Trophoblast cell (in vitro differentiated cells and primary cell): ENCODE measurements around the gene CERS3.

ENCODE experiments used
- DNase-seq, 2 donors: peaks; one replicate each; pipeline ENCODE4 v3.0.0-alpha.2; 2016
- H2AFZ ChIP-seq: 2 replicates; pipeline ENCODE4 v1.6.1; 2013; ENCODE audit warnings: low read length, moderate library complexity, mild to moderate bottlenecking; ENCODE audit not compliant: insufficient read depth, poor library complexity
- H2AK5ac ChIP-seq: 2 replicates; pipeline ENCODE4 v1.6.1; 2013; ENCODE audit warnings: mild to moderate bottlenecking, low read length
- H2BK120ac ChIP-seq: 2 replicates; pipeline ENCODE4 v1.6.1; 2013; ENCODE audit warnings: low read length, mild to moderate bottlenecking, moderate library complexity; ENCODE audit not compliant: insufficient read depth, poor library complexity
- H2BK12ac ChIP-seq: 2 replicates; pipeline ENCODE4 v1.6.1; 2013; ENCODE audit warnings: mild to moderate bottlenecking, low read length, moderate library complexity
- H2BK5ac ChIP-seq: 2 replicates; pipeline ENCODE4 v1.6.1; 2013; ENCODE audit warnings: low read length, low read depth, moderate library complexity, mild to moderate bottlenecking; ENCODE audit not compliant: poor library complexity
- H3K14ac ChIP-seq: 2 replicates; pipeline ENCODE4 v1.6.1; 2013; ENCODE audit warnings: mild to moderate bottlenecking, low read length
- H3K18ac ChIP-seq: 2 replicates; pipeline ENCODE4 v1.6.1; 2013; ENCODE audit warnings: mild to moderate bottlenecking, low read length
- H3K23ac ChIP-seq: 2 replicates; pipeline ENCODE4 v1.6.1; 2013; ENCODE audit warnings: low read length
- H3K27ac ChIP-seq: 2 replicates; pipeline ENCODE4 v1.5.1; 2013; ENCODE audit warnings: low read depth, mild to moderate bottlenecking, inconsistent platforms, low read length, moderate library complexity
- H3K27me3 ChIP-seq: 2 replicates; pipeline ENCODE4 v1.6.1; 2013; ENCODE audit warnings: inconsistent platforms, mild to moderate bottlenecking, low read length, moderate library complexity; ENCODE audit not compliant: insufficient read depth
- H3K36me3 ChIP-seq, 2 experiments: 1 replicate in 1 of 2; 2 replicates in 1 of 2; pipeline ENCODE4 v1.6.1; 2013; ENCODE audit warnings: low read length in 2 of 2, mild to moderate bottlenecking in 2 of 2, moderate library complexity in 1 of 2; ENCODE audit not compliant: insufficient read depth in 2 of 2, control insufficient read depth in 1 of 2
- H3K4ac ChIP-seq: 2 replicates; pipeline ENCODE4 v1.6.1; 2013; ENCODE audit warnings: low read depth, mild to moderate bottlenecking, low read length, moderate library complexity
- H3K4me1 ChIP-seq, 2 experiments: 1 replicate in 1 of 2; 2 replicates in 1 of 2; pipeline ENCODE4 v1.6.1; 2013; ENCODE audit warnings: low read length in 2 of 2, mild to moderate bottlenecking in 2 of 2, moderate library complexity in 1 of 2; ENCODE audit not compliant: insufficient read depth in 2 of 2, control insufficient read depth in 1 of 2
- H3K4me2 ChIP-seq: 2 replicates; pipeline ENCODE4 v1.6.1; 2013; ENCODE audit warnings: inconsistent platforms, mild to moderate bottlenecking, low read length, moderate library complexity
- H3K4me3 ChIP-seq: 2 replicates; pipeline ENCODE4 v1.5.1; 2013; ENCODE audit warnings: mild to moderate bottlenecking, low read depth, low read length, inconsistent platforms
- H3K79me1 ChIP-seq: one replicate; pipeline ENCODE4 v1.6.1; 2013; ENCODE audit warnings: low read length
- H3K79me2 ChIP-seq: 2 replicates; pipeline ENCODE4 v1.6.1; 2013; ENCODE audit warnings: low read length, mild to moderate bottlenecking; ENCODE audit not compliant: control insufficient read depth, insufficient read depth, poor library complexity
- H3K9ac ChIP-seq: 2 replicates; pipeline ENCODE4 v1.6.1; 2013; ENCODE audit warnings: mild to moderate bottlenecking, low read length
- H3K9me3 ChIP-seq: 2 replicates; pipeline ENCODE4 v1.6.1; 2013; ENCODE audit warnings: low read depth, mild to moderate bottlenecking, control low read depth, inconsistent platforms, low read length; ENCODE audit not compliant: insufficient read depth
- H4K12ac ChIP-seq: 2 replicates; pipeline ENCODE4 v1.6.1; 2013; ENCODE audit warnings: low read depth, mild to moderate bottlenecking, low read length, moderate library complexity
- H4K8ac ChIP-seq: 2 replicates; pipeline ENCODE4 v1.6.1; 2013; ENCODE audit warnings: low read depth, mild to moderate bottlenecking, low read length, moderate library complexity
- H4K91ac ChIP-seq: one replicate; pipeline ENCODE4 v1.6.1; 2013; ENCODE audit warnings: low read depth, mild to moderate bottlenecking, low read length, moderate library complexity
- WGBS: extraction: QIAGEN DNeasy Blood & Tissue Kit; methylation state at CpG from one replicate; pipeline ENCODE4 v1.1.7; 2013; ENCODE audit warnings: missing lambda C conversion rate; ENCODE audit not compliant: insufficient read length, insufficient coverage; ENCODE audit errors: extremely low coverage; 5-methylcytosine and 5-hydroxymethylcytosine counted together

The CERS3 gene

GRCh38 chr15:100464888-100465287, 63.9 kb downstream of the CERS3 start:
- no peak overlapping the region for H3K4me2 ChIP-seq
- H3K27me3 ChIP-seq: no peaks in the 10 kb centered on the region
- H3K4me1 ChIP-seq: no peaks in the 10 kb centered on the region
- no peak overlapping the region for H3K4ac ChIP-seq
- no peak overlapping the region for H3K14ac ChIP-seq
- no CpG with 5 or more reads among the region's 5 CpGs for whole genome bisulfite sequencing
- H3K36me3 ChIP-seq: no peaks in the 10 kb centered on the region
- H3K9me3 ChIP-seq: peaks cover 14% of the 10 kb centered on the region
- H2AFZ ChIP-seq: no peak overlapping the region
- no peak overlapping the region for H2AK5ac ChIP-seq
- DNase-seq: no peak
- H3K27ac ChIP-seq: no peak overlapping the region
- no peak overlapping the region for H4K91ac ChIP-seq
- H3K9ac ChIP-seq: peak overlapping the region; percentile 47
- no peaks in the 10 kb centered on the region for H3K79me2 ChIP-seq
- H4K8ac ChIP-seq: no peak overlapping the region
- H3K79me1 ChIP-seq: no peaks in the 10 kb centered on the region
- H2BK5ac ChIP-seq: no peak overlapping the region
- H3K4me3 ChIP-seq: no peak overlapping the region
- no peak overlapping the region for H3K18ac ChIP-seq
- H2BK120ac ChIP-seq: no peak overlapping the region
- H2BK12ac ChIP-seq: no peak overlapping the region
- no peak overlapping the region for H4K12ac ChIP-seq
- no peak overlapping the region for H3K23ac ChIP-seq

DNA sequence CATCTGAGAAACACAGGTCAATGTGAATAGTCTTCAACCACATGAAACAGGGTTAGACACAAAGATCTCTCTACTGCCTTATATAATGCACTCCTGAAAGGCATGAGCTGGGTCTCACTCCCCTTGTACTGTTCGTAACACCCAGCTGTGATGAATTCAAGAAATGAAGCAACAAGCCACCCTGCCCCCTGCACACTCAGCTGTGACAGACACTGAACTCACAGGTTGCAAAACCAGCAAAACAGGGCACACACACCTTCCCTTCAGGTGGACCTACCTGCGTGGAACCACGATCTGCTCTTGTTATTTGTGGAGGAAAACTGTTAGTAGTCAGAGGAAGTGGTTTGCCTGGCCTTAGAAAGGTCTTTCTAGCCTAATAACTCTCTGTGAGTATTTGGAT, 64.5 kb downstream of the CERS3 start:
- no CpG with 5 or more reads among the region's 3 CpGs for WGBS
- H3K9ac ChIP-seq: no peak overlapping the region
- H4K8ac ChIP-seq: no peak overlapping the region
- H3K27ac ChIP-seq: no peak overlapping the region
- no peak overlapping the region for H3K4ac ChIP-seq
- no peak overlapping the region for H3K23ac ChIP-seq
- H2BK12ac ChIP-seq: no peak overlapping the region
- peaks cover 15% of the 10 kb centered on the region for H3K9me3 ChIP-seq
- no peaks in the 10 kb centered on the region for H3K36me3 ChIP-seq
- H3K4me3 ChIP-seq: no peak overlapping the region
- H2AK5ac ChIP-seq: no peak overlapping the region
- H3K4me2 ChIP-seq: no peak overlapping the region
- no peaks in the 10 kb centered on the region for H3K79me2 ChIP-seq
- no peak overlapping the region for H3K18ac ChIP-seq
- no peaks in the 10 kb centered on the region for H3K4me1 ChIP-seq
- no peak overlapping the region for H2BK120ac ChIP-seq
- H4K91ac ChIP-seq: no peak overlapping the region
- no peak overlapping the region for H3K14ac ChIP-seq
- H4K12ac ChIP-seq: no peak overlapping the region
- no peak for DNase-seq
- H2AFZ ChIP-seq: no peak overlapping the region
- H3K79me1 ChIP-seq: no peaks in the 10 kb centered on the region
- no peaks in the 10 kb centered on the region for H3K27me3 ChIP-seq
- H2BK5ac ChIP-seq: no peak overlapping the region

- Histone ChIP-seq H2BK12ac (no peak overlapping the region), H3K23ac (no peak overlapping the region), H2BK5ac (no peak overlapping the region), H4K91ac (no peak overlapping the region), H3K4me1 (no peaks in the 10 kb centered on the region), H3K4me2 (no peak overlapping the region), H3K79me2 (no peaks in the 10 kb centered on the region), H4K12ac (no peak overlapping the region), H3K14ac (no peak overlapping the region), H3K27ac (no peak overlapping the region), H2BK120ac (no peak overlapping the region), H3K36me3 (no peaks in the 10 kb centered on the region), H3K18ac (no peak overlapping the region), H3K4ac (no peak overlapping the region), H2AK5ac (no peak overlapping the region), H3K79me1 (no peaks in the 10 kb centered on the region), H3K9me3 (peaks cover 16% of the 10 kb centered on the region), H3K4me3 (no peak overlapping the region), H2AFZ (no peak overlapping the region), H3K27me3 (no peaks in the 10 kb centered on the region), H4K8ac (no peak overlapping the region), H3K9ac (no peak overlapping the region)
- WGBS: no CpG with 5 or more reads among the region's 4 CpGs
- DNase-seq: peak; percentile 11 to 54
Measured at GRCh38 chr15:100463515-100463914, 65.2 kb downstream of the CERS3 start.

- Histone ChIP-seq H3K9me3 (peaks cover 13% of the 10 kb centered on the region), H3K4ac (no peak overlapping the region), H3K27me3 (no peaks in the 10 kb centered on the region), H2AK5ac (no peak overlapping the region), H3K36me3 (no peaks in the 10 kb centered on the region), H4K8ac (no peak overlapping the region), H2BK5ac (no peak overlapping the region), H3K79me1 (no peaks in the 10 kb centered on the region), H3K18ac (no peak overlapping the region), H2AFZ (no peak overlapping the region), H2BK12ac (no peak overlapping the region), H3K4me2 (no peak overlapping the region), H3K4me1 (no peaks in the 10 kb centered on the region), H4K12ac (no peak overlapping the region), H3K79me2 (no peaks in the 10 kb centered on the region), H3K4me3 (no peak overlapping the region), H3K23ac (no peak overlapping the region), H3K9ac (no peak overlapping the region), H3K27ac (no peak overlapping the region), H3K14ac (no peak overlapping the region), H4K91ac (no peak overlapping the region), H2BK120ac (no peak overlapping the region)
- no peak for DNase-seq
- no CpG with 5 or more reads among the region's 2 CpGs for WGBS
Measured at GRCh38 chr15:100461049-100461448, 67.7 kb downstream of the CERS3 start.
